ENCODE data around the gene PTPRK. TPM values are rescaled to one million over a fixed set of nuclear protein-coding genes. Genes with fewer than 3 reads are reported as not detected.

Gene PTPRK
- polyA plus RNA-seq, 1 experiment = 37.8 TPM

- H3K9me3 ChIP-seq (ENCODE audit: control insufficient read depth, insufficient read depth, low read length) = no peaks in the 10 kb centered on the region
- H3K27me3 ChIP-seq (ENCODE audit: control insufficient read depth, insufficient read depth, low read length) = no peaks in the 10 kb centered on the region
- CTCF ChIA-PET = interaction anchor here (0.7 kb wide), 2 partner anchors 12 to 67 kb away, joined by 3 read pairs; no protein-coding TSS in a partner anchor
- POLR2A ChIA-PET = no interaction called here
- no peak for DNase-seq (ENCODE audit: low read depth, low spot score)
- no peak for TF ChIP-seq CTCF (IDR thresholded peaks at IDR 0.05; ENCODE audit: low read depth, low read length)
- H3K4me3 ChIP-seq (ENCODE audit: low read depth, low read length) = no peak overlapping the region
- H3K27ac ChIP-seq (ENCODE audit: low read depth, low read length) = no peak overlapping the region
These were observed 280.4 kb downstream of the PTPRK start for GRCh38 chr6:128240024-128240428.

- H3K4me3 ChIP-seq (ENCODE audit: low read depth, low read length) = no peak overlapping the region
- CTCF ChIA-PET = no interaction called here
- no peaks in the 10 kb centered on the region for H3K27me3 ChIP-seq (ENCODE audit: control insufficient read depth, insufficient read depth, low read length)
- POLR2A ChIA-PET = interaction anchor here (0.7 kb wide), 1 partner anchor 383 kb away, joined by 5 read pairs; no protein-coding TSS in a partner anchor
- no peak for DNase-seq (ENCODE audit: low read depth, low spot score)
- no peak overlapping the region for H3K27ac ChIP-seq (ENCODE audit: low read depth, low read length)
- H3K9me3 ChIP-seq (ENCODE audit: control insufficient read depth, insufficient read depth, low read length) = no peaks in the 10 kb centered on the region
- no peak for TF ChIP-seq CTCF (IDR thresholded peaks at IDR 0.05; ENCODE audit: low read depth, low read length)
These were observed 281.3 kb downstream of the PTPRK start for GRCh38 chr6:128239146-128239545.

- Histone ChIP-seq H3K27me3 (ENCODE audit: control insufficient read depth, insufficient read depth, low read length) (no peaks in the 10 kb centered on the region), H3K9me3 (ENCODE audit: control insufficient read depth, insufficient read depth, low read length) (no peaks in the 10 kb centered on the region), H3K27ac (ENCODE audit: low read depth, low read length) (no peak overlapping the region), H3K4me3 (ENCODE audit: low read depth, low read length) (no peak overlapping the region)
- ChIA-PET POLR2A (no interaction called here), CTCF (interaction anchor here (0.7 to 0.8 kb wide), 2 partner anchors 90 to 383 kb away, joined by 3 to 8 read pairs; no protein-coding TSS in a partner anchor)
- no peak for DNase-seq (ENCODE audit: low read depth, low spot score)
- TF ChIP-seq CTCF (IDR thresholded peaks at IDR 0.05; ENCODE audit: low read depth, low read length) = no peak
These were observed 282.2 kb downstream of the PTPRK start for GRCh38 chr6:128238225-128238624.

- DNase-seq (ENCODE audit: low read depth, low spot score) = no peak
- Histone ChIP-seq H3K27ac (ENCODE audit: low read depth, low read length) (no peak overlapping the region), H3K27me3 (ENCODE audit: control insufficient read depth, insufficient read depth, low read length) (no peaks in the 10 kb centered on the region), H3K9me3 (ENCODE audit: control insufficient read depth, insufficient read depth, low read length) (no peaks in the 10 kb centered on the region), H3K4me3 (ENCODE audit: low read depth, low read length) (no peak overlapping the region)
- ChIA-PET POLR2A (no interaction called here), CTCF (no interaction called here)
- no peak for TF ChIP-seq CTCF (IDR thresholded peaks at IDR 0.05; ENCODE audit: low read depth, low read length)
These were observed 284.8 kb downstream of the PTPRK start for GRCh38 chr6:128235556-128235955.

- H3K4me3 ChIP-seq (ENCODE audit: low read depth, low read length) = no peak overlapping the region
- DNase-seq (ENCODE audit: low read depth, low spot score) = no peak
- CTCF ChIA-PET = no interaction called here
- no peak overlapping the region for H3K27ac ChIP-seq (ENCODE audit: low read depth, low read length)
- POLR2A ChIA-PET = no interaction called here
- no peaks in the 10 kb centered on the region for H3K27me3 ChIP-seq (ENCODE audit: control insufficient read depth, insufficient read depth, low read length)
- H3K9me3 ChIP-seq (ENCODE audit: control insufficient read depth, insufficient read depth, low read length) = no peaks in the 10 kb centered on the region
- TF ChIP-seq CTCF (IDR thresholded peaks at IDR 0.05; ENCODE audit: low read depth, low read length) = no peak
These were observed 286.9 kb downstream of the PTPRK start for GRCh38 chr6:128233531-128233930.
